Muscle of back (tissue), 11 donors: Measurements from ENCODE around the gene LEF1. TPM values are rescaled to one million over a fixed set of nuclear protein-coding genes. Genes with fewer than 3 reads are reported as not detected.
A peak's percentile ranks its signal among the peaks of the same experiment; 100 is the strongest.

Experiments
- DNase-seq, 3 donors: peaks; one replicate each; pipeline versions ENCODE4 v3.0.0 to v3.0.0-alpha.2; 2013
- polyA plus RNA-seq, 10 donors: library from polyadenylated mRNA; unstranded; fragments of 120-200 nt; gene quantifications; one replicate each; pipeline ENCODE4 v1.2.1, GENCODE V29; 2013; ENCODE audit not compliant: insufficient read length in 10 of 10

The LEF1 gene
- polyA plus RNA-seq, 10 donors, result 3.7 to 68.0 (median 7.0) TPM

- DNase-seq, result no peak
Measured at GRCh38 chr4:108180513-108180912, 11.8 kb upstream of the LEF1 start.

GRCh38 chr4:108175966-108176365 lies 7.2 kb upstream of the LEF1 start:
- DNase-seq, result no peak

DNA sequence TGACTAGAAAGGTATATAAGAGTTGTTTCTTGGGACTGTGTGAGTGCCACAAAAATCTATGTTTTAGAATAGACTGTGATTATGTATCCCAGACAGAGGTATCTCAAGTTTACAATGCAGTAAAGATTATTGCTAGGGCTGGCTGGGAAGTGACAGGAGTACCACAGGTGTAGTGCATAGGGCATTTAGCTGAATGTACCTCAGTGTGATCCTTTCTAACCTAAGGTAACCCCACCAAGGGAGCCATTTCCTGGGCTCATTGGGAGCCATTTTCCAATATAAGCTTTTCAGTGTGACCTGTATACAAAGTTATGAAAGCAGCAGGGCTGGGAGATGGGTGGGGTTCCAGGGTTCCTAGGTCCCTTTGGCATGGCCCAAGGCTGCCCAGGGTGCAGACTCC lies 6.1 kb upstream of the LEF1 start:
- DNase-seq, result no peak

DNA sequence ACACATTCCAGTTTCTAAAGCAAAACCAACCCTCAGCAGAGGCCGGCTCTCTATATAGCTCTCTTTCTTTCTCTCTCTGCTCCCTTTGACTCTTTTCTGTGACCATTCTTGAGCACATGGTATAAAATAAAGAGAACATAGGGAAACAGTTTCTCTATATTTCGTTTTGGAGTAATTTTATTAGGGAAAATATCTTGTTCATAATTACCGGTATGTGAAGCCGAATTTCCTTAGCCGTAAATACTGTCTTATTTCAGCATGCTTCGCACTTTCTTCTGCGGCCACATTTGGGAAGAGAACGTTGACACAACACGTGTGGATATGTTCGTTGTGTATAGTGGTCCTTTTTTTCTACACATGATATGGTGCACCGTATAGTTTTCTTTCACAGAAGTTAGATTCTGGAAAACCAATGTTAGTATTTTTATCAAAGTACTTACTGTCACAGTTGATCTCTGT lies 4.9 kb upstream of the LEF1 start:
- no peak for DNase-seq

DNA sequence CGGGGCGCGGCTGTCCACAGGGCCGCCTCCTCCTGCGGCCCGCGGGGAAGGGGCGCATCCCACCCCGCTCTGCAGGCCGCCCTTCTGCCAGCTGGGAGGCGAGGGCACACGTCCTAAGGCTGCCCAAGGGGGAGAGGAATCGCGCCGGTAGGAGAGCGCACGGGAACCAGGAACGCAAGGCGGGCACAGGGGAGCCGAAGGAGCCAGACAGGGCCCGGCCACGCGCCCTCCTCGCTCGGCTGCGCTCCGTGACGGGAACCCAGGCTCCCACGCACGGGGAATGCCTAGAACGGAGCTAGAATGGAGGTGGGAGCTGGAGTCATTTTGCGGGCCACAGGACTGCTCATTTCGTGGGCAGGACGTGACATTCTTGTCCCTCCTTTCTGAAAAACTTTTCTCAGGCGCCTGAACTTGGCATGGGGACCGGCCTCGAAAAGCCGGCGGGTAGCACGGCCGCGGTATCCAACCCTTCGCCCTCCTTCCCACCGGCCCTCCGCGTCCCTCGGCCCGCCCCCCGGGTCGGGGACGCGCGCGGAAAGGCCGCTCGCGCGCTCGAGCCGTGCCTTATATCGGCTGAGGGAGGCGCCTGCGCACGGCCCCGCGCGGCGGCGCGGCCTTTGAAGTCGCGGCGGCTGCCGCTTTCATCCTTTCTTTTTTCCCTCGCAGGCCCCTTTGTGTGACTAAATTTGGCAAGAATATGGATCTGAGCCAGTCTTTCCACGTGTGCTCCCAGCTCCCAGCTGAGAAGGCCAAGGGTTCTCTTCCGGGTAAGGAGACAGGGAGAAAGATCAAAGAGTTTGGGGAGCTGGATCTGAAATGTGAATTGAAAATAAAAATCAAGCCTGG lies 4.2 kb upstream of the LEF1 start:
- DNase-seq, result peak; percentile 54 to 87 (median 73)

- peak in 2 of 3 donors; percentile 52 to 81 for DNase-seq
Measured at GRCh38 chr4:108172231-108172752, 3.6 kb upstream of the LEF1 start.

GRCh38 chr4:108171339-108172230 lies 2.9 kb upstream of the LEF1 start:
- DNase-seq, result peak in 2 of 3 donors; percentile 29 to 70

- DNase-seq, result peak in 2 of 3 donors; percentile 16 to 50
Measured at GRCh38 chr4:108170631-108171338, 2.1 kb upstream of the LEF1 start.

DNA sequence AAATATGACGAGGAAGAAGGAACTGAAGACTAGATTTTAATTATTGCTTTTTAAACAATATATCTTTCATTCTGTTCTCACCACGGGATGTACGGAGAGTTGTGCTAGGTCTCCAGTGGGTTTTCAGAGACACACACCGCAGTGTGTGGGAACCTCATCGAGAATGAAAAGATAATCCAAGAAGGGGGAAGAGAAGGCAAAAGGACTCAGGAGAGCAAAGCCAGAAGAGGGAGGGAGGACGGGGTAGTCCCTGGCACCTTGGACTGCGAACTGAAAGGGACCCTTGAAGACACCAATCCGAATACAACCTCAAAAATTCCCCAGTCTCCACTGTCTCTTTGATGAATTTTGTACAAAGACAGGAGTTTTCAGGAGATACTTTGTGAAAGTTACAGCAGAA lies 932 bp upstream of the LEF1 start:
- peak in 1 of 3 donors; percentile 2 for DNase-seq

- DNase-seq, result peak in 1 of 3 donors; percentile 76
Measured at GRCh38 chr4:108168160-108168670, 517 bp downstream of the LEF1 start.

- peak in 2 of 3 donors; percentile 14 to 54 for DNase-seq
Measured at GRCh38 chr4:108166441-108167315, 2.1 kb downstream of the LEF1 start.

GRCh38 chr4:108166038-108166437 lies 2.7 kb downstream of the LEF1 start:
- DNase-seq, result no peak

- no peak for DNase-seq
Measured at GRCh38 chr4:108165586-108165985, 3.1 kb downstream of the LEF1 start.

GRCh38 chr4:108163351-108163750 lies 5.4 kb downstream of the LEF1 start:
- no peak for DNase-seq

DNA sequence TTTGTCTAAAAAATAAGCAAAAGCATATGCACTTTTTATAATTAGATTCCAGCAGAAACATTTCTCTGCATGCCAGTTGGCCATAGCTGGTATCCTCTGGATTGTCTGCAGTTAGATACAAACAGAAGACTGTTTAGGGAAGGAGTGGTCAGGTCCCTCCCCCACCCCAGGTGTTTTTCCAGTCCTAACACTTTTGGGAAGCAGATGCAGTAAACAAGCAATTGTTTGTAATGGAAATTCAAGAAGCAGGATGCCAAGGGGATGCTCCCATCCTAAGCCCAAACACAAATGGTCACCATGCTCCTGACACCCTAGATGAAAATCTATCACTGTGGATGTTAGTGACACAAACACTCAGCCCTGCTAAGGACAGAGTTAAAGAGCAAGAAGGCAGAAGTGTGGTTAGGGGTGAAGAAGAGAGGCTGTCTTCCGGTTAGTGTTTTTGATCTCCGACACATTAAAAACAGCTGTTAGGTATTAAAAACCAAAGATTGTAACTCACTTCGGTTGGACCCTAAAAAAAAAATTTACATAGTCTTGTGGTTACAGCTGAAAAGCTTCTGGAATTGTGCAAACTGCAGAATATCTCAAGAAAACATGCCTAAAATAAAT lies 7.9 kb downstream of the LEF1 start:
- no peak for DNase-seq

DNA sequence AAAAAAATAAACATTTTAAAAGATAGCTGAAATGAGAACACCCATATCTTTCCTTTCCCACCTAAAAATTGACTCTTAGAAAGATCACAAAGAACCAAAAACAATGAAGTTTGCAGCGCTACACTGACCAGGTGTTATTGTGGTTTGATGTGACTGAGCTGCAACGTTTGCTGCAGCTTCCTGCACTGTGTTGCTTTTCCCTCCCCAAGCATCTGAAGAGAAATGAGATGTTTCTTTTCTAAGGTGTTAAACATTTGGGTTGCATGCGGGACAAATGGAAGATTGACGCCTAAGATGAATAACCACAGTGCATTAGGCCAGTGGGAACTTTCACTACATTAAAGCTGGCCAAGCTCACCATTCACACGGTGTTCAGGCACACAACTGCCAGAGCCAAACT lies 8.9 kb downstream of the LEF1 start:
- DNase-seq, result no peak

GRCh38 chr4:108157655-108158054 lies 11.1 kb downstream of the LEF1 start:
- DNase-seq, result no peak

DNA sequence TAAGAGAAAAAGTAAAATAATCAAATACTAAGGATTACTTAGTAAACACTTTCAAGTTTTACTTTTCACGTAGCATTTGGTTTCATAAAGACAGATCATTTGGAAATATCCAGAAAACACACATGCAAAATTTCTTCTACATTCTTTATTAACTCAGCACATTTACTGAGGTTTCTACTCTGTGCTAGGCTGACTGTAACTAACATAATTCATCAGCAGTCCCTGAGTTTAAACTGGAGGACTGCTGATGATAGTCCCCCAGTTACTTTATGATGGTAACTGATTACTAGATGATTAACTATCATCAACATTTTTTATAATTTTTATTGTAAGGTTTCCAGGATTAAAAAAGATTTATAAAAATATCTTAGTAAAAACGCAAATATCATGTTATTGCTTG lies 12.3 kb downstream of the LEF1 start:
- no peak for DNase-seq

DNA sequence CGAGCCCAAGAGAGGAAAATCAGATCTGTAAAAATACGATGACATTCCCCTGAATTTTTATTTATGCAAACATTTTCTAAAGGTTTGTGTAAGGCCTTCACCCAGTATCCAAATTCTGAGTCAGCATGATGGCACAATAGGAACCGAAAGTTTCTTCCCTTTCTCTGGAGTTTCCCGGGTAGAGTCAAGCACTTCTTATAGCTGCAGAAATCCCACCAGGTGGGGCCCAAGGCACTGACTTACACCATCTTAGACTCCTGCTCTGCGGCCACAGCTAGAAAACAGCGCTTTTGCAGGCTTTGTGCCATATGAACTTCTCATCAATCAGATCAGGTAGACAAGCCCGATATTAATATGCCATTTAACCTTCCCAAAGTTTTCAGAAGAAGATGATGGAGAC lies 13.4 kb downstream of the LEF1 start:
- DNase-seq, result peak in 2 of 3 donors; percentile 3 to 19

DNA sequence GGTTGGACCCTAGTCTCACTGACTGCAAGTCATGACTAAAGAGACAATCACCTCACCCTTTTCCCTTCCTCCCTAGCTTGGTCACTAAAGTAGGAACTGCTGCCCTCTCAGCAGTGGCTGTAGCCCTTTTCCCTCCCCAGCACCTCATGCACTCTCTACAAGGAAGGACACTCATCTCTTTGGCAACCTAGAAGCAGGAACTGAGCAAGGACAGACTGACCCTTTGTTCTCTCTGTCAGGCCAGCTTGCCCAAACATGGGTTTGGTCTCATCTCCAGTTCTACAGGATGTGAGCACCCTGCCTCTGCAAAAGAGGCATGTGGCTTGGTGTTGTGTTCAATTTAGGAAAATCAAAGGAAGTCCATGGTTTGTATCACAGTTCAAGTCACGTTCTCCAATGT lies 15.8 kb downstream of the LEF1 start:
- DNase-seq, result no peak
